Thyroid gland (tissue), 4 donors: ENCODE measurements around the gene CLK4. TPM values are rescaled to one million over a fixed set of nuclear protein-coding genes. Genes with fewer than 3 reads are reported as not detected.

ENCODE experiments used
- DNase-seq, 2 donors: peaks; one replicate each; pipeline ENCODE4 v3.0.0-alpha.2; 2019
- H3K27ac ChIP-seq, 3 donors: fragments of 200-600 bp; sonication (generic); 1 replicate in 2 of 3; 2 replicates in 1 of 3; pipeline ENCODE4 v1.5.1; 2016 to 2019; ENCODE audit warnings: mild to moderate bottlenecking in 1 of 3, moderate library complexity in 1 of 3
- H3K27me3 ChIP-seq: fragments of 200-600 bp; sonication (generic); one replicate; pipeline ENCODE4 v1.5.1; 2019
- H3K36me3 ChIP-seq, 2 donors: fragments of 200-600 bp; sonication (generic); one replicate each; pipeline ENCODE4 v1.5.1; 2016 to 2019
- H3K4me1 ChIP-seq, 2 donors: fragments of 200-600 bp; sonication (generic); one replicate each; pipeline ENCODE4 v1.5.1; 2017 to 2019
- H3K4me3 ChIP-seq, 3 donors: fragments of 200-600 bp; sonication (generic); replicated peaks in 1 of 3; 1 replicate in 2 of 3; 2 replicates in 1 of 3; pipeline ENCODE4 v1.5.1; 2016; ENCODE audit warnings: mild to moderate bottlenecking in 1 of 3
- H3K9me3 ChIP-seq: fragments of 200-600 bp; sonication (generic); one replicate; pipeline ENCODE4 v1.5.1; 2017
- POLR2A ChIP-seq, 2 donors: fragments of 450-650 bp; IDR thresholded peaks; one replicate each; pipeline ENCODE4 v1.6.1; 2017; ENCODE audit warnings: antibody characterized with exemption in 2 of 2, mild to moderate bottlenecking in 2 of 2, moderate library complexity in 1 of 2
- WGBS, 2 donors: methylation state at CpG; one replicate each; pipeline ENCODE4 v1.1.5; 2017; 5-methylcytosine and 5-hydroxymethylcytosine counted together
- intact Hi-C: fragments of 100-400 bp; cut with DNase I; formaldehyde crosslinking; loops from one replicate; pipeline ENCODE4 v1.15.1; 2023
- total RNA-seq, 4 donors: library from RNA; depleted of rRNA; stranded (reverse); fragments of >200 nt; gene quantifications; one replicate each; pipeline ENCODE4 v1.2.3, GENCODE V29; 2016
- TF ChIP-seq, protein P1 (sequence below), 6 experiments: fragments of 200-600 bp in 3 of 6; fragments of 450-650 bp in 3 of 6; sonication (generic) in 3 of 6; IDR thresholded peaks; one replicate each; pipeline ENCODE4 v1.5.1; 2016 to 2019; ENCODE audit warnings: antibody characterized with exemption in 6 of 6, mild to moderate bottlenecking in 2 of 6, inconsistent platforms in 1 of 6, moderate library complexity in 1 of 6

CLK4 gene
- total RNA-seq, 4 donors from 2014 or later, result 35.8 to 91.2 (median 70.3) TPM

DNA sequence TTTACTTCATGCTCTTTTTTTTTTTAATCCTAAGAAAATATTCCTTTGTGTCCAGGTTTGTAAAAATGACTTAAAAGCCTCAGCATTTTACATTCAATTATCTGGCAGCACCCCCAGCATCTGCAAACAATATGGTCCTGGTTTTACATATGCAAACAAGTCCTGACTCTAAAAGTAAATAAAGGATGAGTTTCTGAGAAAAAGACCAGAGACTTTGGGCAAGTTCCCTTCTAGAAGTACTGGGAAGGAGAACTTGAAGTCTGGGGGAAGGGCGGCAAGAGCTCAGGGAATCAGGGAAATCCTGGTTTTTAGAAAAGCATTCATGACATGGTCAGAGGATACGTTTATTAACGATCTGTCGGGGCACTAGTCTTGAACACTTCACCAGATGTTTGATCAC lies 62.5 kb downstream of the CLK4 start:
- no peak overlapping the region for H3K4me3 ChIP-seq
- no peak overlapping the region for H3K27ac ChIP-seq
- whole genome bisulfite sequencing, 2 donors, result 36 to 39% methylated on average over 4 of the region's 4 CpGs
- no peaks in the 10 kb centered on the region for H3K9me3 ChIP-seq
- H3K36me3 ChIP-seq, result no peaks in the 10 kb centered on the region
- intact Hi-C loops, result no loop called here
- no peak for TF ChIP-seq POLR2A (IDR thresholded peaks at IDR 0.05)
- TF ChIP-seq, protein P1, sequence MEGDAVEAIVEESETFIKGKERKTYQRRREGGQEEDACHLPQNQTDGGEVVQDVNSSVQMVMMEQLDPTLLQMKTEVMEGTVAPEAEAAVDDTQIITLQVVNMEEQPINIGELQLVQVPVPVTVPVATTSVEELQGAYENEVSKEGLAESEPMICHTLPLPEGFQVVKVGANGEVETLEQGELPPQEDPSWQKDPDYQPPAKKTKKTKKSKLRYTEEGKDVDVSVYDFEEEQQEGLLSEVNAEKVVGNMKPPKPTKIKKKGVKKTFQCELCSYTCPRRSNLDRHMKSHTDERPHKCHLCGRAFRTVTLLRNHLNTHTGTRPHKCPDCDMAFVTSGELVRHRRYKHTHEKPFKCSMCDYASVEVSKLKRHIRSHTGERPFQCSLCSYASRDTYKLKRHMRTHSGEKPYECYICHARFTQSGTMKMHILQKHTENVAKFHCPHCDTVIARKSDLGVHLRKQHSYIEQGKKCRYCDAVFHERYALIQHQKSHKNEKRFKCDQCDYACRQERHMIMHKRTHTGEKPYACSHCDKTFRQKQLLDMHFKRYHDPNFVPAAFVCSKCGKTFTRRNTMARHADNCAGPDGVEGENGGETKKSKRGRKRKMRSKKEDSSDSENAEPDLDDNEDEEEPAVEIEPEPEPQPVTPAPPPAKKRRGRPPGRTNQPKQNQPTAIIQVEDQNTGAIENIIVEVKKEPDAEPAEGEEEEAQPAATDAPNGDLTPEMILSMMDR (IDR thresholded peaks at IDR 0.05), result no peak
- DNase-seq, result no peak
- H3K4me1 ChIP-seq, result peaks cover 3 to 9% of the 10 kb centered on the region in 2 donors
- H3K27me3 ChIP-seq, result no peaks in the 10 kb centered on the region

DNA sequence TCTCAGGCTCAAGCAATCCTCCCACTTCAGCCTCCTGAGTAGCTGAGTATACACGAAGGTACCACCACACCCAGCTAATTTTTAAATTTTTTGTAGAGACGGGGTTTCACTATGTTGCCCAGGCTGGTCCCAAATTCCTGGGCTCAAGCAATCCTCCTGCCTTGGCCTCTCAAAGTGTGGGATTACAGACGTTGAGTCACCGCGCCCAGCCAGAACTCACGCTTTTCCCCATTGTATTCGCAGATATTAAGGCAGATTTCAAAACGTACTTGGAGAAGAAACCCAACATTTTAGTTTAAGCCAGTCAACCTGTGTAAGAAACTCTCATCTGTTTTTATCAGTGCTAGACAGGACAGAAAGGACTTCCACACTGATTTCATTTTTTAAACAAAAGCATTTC lies 63.2 kb downstream of the CLK4 start:
- H3K4me1 ChIP-seq, result peaks cover 3 to 9% of the 10 kb centered on the region in 2 donors
- WGBS, 2 donors, result 88 to 89% methylated on average over 8 of the region's 8 CpGs

DNA sequence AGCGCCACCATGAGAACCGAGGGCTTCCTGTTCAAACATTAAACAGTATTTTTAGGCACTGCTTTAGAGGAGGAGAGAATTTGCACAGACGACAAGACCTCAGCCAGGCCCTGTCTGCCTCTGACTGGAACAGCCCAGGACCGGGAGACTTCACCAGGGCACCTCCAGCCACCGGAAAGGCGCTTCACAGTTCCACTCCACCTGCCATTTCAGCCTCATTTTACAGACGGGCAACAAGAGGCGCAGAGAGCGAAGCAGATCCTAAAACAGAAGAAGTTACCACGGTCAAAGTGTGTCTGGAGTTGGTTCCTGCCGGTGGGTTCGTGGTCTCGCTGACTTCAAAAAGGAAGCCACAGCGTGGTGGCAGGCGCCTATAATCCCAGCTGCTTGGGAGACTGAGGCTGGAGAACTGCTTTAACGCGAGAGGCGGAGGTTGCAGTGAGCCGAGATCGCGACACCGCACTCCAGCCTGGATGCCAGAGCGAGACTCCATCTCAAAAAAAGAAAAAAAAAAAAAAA lies 65.0 kb downstream of the CLK4 start:
- no peak overlapping the region for H3K27ac ChIP-seq
- H3K4me3 ChIP-seq, result no peak overlapping the region
- no peaks in the 10 kb centered on the region for H3K36me3 ChIP-seq
- TF ChIP-seq, protein P1 (IDR thresholded peaks at IDR 0.05), result no peak
- TF ChIP-seq POLR2A (IDR thresholded peaks at IDR 0.05), result no peak
- H3K9me3 ChIP-seq, result no peaks in the 10 kb centered on the region
- peaks cover 3 to 9% of the 10 kb centered on the region in 2 donors for H3K4me1 ChIP-seq
- intact Hi-C loops, result no loop called here
- no peak for DNase-seq
- WGBS, 2 donors, result 82 to 83% methylated on average over 23 of the region's 23 CpGs
- H3K27me3 ChIP-seq, result no peaks in the 10 kb centered on the region

More for the DNA sequence above, 63.2 kb downstream of the CLK4 start:
- H3K9me3 ChIP-seq, result no peaks in the 10 kb centered on the region
- intact Hi-C loops, result no loop called here
- no peak overlapping the region for H3K4me3 ChIP-seq
- DNase-seq, result no peak
- H3K36me3 ChIP-seq, result no peaks in the 10 kb centered on the region
- H3K27ac ChIP-seq, result no peak overlapping the region
- TF ChIP-seq, protein P1 (IDR thresholded peaks at IDR 0.05), result no peak
- no peak for TF ChIP-seq POLR2A (IDR thresholded peaks at IDR 0.05)
- H3K27me3 ChIP-seq, result no peaks in the 10 kb centered on the region

DNA sequence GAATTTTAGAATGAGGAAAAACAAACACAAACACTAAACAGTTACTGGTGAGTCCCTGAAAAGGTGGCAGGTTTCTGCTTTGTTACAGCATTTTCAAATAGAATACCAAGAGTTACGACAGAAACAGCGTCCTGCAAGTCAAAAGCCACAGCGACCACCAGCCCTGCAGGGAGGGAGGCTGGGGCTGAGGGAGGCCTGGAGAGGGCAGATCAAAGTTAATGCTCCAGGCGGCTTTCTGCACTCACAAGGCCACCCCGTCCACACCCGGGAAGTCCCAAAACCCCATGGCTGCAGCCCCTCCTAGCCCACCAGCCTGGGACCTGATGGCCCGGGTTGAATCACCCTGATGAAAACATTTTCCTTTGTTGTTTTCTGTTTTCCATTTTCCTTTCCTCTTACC lies 65.9 kb downstream of the CLK4 start:
- Histone ChIP-seq H3K27me3 (no peaks in the 10 kb centered on the region), H3K4me1 (peaks cover 3 to 9% of the 10 kb centered on the region in 2 donors), H3K4me3 (no peak overlapping the region), H3K9me3 (no peaks in the 10 kb centered on the region), H3K27ac (no peak overlapping the region), H3K36me3 (no peaks in the 10 kb centered on the region)
- no peak for TF ChIP-seq POLR2A (IDR thresholded peaks at IDR 0.05)
- TF ChIP-seq, protein P1 (IDR thresholded peaks at IDR 0.05), result no peak
- DNase-seq, result no peak
- 91 to 96% methylated on average over 7 of the region's 7 CpGs for WGBS, 2 donors
- intact Hi-C loops, result no loop called here

DNA sequence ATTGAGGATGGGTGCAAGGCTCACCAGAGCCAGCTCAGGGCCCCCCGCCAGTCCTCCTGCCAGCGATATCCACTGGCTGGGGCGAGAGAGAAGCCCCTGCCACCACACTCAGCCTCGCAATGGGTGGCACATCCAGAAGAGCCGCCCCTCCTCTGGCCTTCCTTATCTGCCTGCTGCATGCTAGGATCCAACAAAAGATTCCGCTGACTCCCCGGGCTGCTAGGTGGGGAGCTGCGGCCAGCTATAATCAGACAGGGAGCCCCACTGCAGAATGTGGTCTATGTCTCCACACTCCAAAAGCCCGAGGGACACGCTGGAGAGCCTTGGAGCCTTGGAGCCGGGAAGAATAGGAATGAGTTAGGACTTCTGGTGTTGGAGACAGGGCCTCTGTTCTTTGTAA lies 69.4 kb downstream of the CLK4 start:
- no peak overlapping the region for H3K4me3 ChIP-seq
- TF ChIP-seq, protein P1 (IDR thresholded peaks at IDR 0.05), result no peak
- no peak for TF ChIP-seq POLR2A (IDR thresholded peaks at IDR 0.05)
- no peaks in the 10 kb centered on the region for H3K27me3 ChIP-seq
- no peaks in the 10 kb centered on the region for H3K9me3 ChIP-seq
- no peak for DNase-seq
- intact Hi-C loops, result no loop called here
- no peaks in the 10 kb centered on the region for H3K36me3 ChIP-seq
- H3K4me1 ChIP-seq, result peaks cover 5 to 14% of the 10 kb centered on the region in 2 donors
- whole genome bisulfite sequencing, 2 donors, result 87 to 91% methylated on average over 7 to 11 of the region's 11 CpGs
- no peak overlapping the region for H3K27ac ChIP-seq
